ENCODE measurements around the gene VPS36. TPM values are rescaled to one million over a fixed set of nuclear protein-coding genes. Genes with fewer than 3 reads are reported as not detected.

The VPS36 gene, protein sequence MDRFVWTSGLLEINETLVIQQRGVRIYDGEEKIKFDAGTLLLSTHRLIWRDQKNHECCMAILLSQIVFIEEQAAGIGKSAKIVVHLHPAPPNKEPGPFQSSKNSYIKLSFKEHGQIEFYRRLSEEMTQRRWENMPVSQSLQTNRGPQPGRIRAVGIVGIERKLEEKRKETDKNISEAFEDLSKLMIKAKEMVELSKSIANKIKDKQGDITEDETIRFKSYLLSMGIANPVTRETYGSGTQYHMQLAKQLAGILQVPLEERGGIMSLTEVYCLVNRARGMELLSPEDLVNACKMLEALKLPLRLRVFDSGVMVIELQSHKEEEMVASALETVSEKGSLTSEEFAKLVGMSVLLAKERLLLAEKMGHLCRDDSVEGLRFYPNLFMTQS
- 12.6 and 17.1 TPM in 2 replicates for total RNA-seq

DNA sequence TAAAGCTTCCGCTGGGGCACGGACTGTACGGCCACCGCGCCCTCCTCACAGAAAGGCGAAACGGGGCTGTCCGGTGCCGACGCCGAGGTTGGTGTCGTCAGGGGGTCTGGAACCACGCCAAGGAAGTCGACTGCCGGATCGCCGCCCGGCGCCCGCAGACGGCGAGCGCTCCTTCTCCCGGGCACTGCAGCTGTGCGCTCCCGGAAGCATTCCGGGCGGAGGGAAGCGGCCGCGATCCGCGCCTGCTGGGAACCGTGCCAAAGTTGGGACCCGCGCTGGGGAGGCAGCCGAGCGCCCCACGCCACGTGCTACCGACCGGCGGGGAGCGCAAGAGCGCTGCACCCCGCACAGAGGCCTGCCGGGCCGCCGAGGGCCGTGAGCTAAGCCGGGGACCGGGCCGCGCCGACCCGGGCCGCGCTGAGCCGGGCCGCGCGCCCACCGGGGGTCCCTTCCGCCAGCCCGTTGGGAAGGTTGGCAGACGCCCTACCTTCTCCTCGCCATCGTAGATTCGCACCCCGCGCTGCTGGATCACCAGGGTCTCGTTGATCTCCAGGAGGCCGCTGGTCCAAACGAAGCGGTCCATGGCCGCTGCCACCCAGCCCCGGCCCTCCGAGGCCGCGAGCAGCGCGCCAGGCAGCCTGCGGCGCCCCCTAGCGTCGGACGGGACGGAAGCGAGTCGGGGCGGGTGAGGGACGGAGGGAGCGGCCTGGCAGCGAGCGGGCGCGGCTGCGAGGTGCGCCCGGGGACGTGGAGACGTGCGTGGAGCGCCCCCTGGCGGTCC lies at the start of gene VPS36:
TSS of gene VPS36 (minus strand) at position 623 of the 781 bp plus-strand sequence. CDS start at position 583, 40 bp downstream.

DNA sequence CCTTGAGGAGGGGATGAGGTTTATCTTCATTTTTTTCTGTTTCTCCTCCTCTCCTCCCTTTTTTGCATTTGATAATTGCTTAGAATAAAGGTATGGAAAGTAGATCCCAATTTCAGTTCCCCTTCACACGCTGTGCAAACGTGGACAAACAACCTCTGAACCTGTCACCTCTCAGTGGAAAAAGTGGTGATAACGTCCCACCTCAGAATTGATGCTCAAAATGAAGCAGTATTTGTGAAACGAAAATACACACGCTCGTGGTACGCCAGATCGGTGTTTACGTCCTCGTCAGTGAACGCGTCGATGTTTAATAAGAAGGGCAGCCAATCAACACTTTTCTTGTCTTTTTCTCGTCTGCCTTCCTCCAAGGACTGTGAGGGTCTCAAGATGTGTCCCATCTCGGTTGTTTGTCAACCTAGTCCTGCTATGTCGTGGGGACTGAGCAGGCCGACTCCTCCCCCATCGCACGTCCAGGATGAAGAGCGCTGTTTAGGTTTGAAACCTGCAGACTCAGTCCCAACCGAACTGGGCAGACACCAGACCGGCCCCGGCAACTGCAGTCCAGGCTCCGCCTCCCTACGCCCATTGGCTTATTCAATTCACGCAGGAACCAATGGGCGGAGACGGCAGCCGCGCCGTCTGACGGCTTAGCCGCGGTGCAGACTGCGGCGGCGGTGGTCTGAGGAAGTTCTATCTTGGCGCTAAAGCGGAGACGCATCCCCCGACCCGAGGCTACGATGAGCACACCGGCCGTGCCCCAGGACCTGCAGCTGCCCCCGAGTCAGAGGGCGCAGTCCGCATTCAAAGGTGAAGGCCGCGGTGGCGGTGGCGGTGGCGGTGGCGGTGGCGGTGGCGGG lies 4.6 kb upstream of the VPS36 start, which contains the start of gene CKAP2:
TSS of gene CKAP2 (plus strand) at position 659 of the 857 bp plus-strand sequence. CDS start at position 738, 79 bp downstream.

DNA sequence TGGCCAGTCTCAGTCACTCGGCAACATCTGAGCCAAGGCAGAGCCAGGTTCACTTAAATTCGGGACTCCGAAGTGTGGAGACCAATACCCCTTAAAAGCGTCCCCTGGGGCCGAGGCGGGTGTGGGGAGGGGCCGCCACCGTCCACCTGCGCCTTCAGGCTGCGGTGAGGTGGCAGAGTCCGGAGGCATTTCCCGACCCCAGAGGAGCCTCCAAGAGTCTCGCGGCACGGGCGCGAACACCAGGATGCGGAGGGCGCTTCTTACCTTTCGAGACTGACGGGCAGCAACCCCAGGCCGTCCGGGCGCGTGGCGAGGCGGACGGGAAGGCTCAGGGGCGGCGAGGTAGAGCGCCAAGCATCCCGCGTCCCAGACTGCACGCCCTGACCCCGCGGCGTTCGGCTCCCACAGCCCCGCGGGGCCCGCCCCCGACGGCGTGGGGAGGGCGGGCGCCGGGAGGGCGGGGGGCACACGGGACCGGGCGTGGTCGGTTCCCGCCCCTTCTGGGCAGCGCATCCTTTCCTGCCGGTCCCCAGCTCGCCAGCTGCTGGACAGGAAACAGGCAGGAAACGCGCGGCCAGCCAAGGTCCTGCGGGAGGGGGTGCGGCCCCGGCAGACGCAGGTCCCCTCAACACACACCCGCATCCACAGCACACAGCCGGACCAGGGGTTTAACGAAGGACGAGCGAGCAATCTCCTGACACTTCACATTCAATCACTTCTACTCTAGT lies 44.5 kb downstream of the VPS36 start, which contains the start of gene THSD1:
TSS of gene THSD1 (minus strand) at position 406 of the 728 bp plus-strand sequence. CDS start 3,572 bp downstream, outside the sequence.

Other genes with a start within 250 kb of the VPS36 start
- gene THSD1, start 44.5 kb downstream of the VPS36 start, total RNA-seq = 3.3 and 3.7 TPM in 2 replicates
- 45.0 and 54.6 TPM in 2 replicates for gene CKAP2, start 4.8 kb upstream of the VPS36 start, total RNA-seq
- 2.5 and 2.9 TPM in 2 replicates for gene HNRNPA1L2, start 191.8 kb upstream of the VPS36 start, total RNA-seq
- 36.1 and 38.2 TPM in 2 replicates for gene SUGT1, start 202.2 kb upstream of the VPS36 start, total RNA-seq